MM.1S (cell line): ENCODE results near the gene HAGHL.

Experiments used
- CTCF ChIP-seq: fragments of 300-600 bp; sonication (generic); IDR thresholded peaks from 2 replicates; pipeline ENCODE4 v1.5.1; 2016; ENCODE audit warnings: antibody characterized with exemption, low read length, mixed read lengths
- EZH2 ChIP-seq: fragments of 300-600 bp; sonication (generic); optimal IDR thresholded peaks from 2 replicates; pipeline ENCODE3; 2017; ENCODE audit warnings: low read depth, mild to moderate bottlenecking, antibody characterized with exemption, low read length, mixed read lengths
- EZH2phosphoT487 ChIP-seq: fragments of 300-600 bp; sonication (generic); IDR thresholded peaks from 2 replicates; pipeline ENCODE4 v1.6.1; 2018; ENCODE audit warnings: antibody characterized with exemption, low read length

GRCh38 chr16:746637-747036 is 19.7 kb downstream of the HAGHL start:
- TF ChIP-seq EZH2 (no peak), EZH2phosphoT487 (no peak), CTCF (no peak)
